Stimulated activated CD4-positive, alpha-beta T cell treated with anti-CD3 and anti-CD28 coated beads, TNF-alpha, amount 100 ng/mL, for 4 hours (primary cell): ENCODE data around the gene ARSJ.
"Not testable (repeated sequence)": the region's sequence is repeated elsewhere in the genome, so short reads cannot be mapped to it uniquely, and the experiment has no call there.

ENCODE experiments used
- DNase-seq, 3 experiments: peaks; one replicate each; pipeline ENCODE4 v3.0.0-alpha.2; 2020; ENCODE audit warnings: low read depth in 3 of 3

Gene ARSJ

DNA sequence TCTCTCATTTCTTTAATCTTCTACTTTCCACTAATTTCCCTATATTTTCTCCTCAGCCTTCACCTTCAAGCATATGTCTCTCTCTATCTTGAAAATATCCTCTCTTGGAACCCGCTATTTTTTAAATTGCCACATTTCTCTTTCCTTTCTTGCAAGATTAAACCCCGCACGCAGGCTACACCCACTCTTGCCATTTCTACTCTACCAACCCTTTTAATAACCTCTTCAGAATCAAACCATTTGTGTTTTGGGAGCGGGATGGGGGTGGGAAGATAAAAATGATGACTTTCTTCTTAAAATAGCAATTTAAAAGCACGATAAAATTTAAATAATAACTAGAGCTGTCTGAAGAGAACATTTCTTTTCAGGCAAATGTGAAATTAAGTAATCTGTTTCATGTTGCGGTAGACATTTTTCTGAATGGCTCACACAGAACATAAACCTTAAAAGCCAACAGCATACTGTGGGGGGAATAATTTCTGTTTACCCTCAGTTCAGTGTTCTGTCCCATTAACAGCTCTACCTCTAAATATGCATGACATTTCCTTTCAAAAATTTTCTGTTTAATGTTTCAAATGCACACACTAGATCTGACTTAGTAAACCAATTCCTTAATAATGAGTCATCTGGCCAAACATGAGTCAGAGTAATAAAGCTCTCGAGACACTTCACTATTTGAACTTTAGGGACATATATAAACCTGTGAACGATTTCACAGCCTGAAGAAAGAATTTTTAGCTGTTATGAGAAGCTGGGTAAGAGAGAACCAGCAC lies 20.5 kb downstream of the ARSJ start:
- DNase-seq = no peak

DNA sequence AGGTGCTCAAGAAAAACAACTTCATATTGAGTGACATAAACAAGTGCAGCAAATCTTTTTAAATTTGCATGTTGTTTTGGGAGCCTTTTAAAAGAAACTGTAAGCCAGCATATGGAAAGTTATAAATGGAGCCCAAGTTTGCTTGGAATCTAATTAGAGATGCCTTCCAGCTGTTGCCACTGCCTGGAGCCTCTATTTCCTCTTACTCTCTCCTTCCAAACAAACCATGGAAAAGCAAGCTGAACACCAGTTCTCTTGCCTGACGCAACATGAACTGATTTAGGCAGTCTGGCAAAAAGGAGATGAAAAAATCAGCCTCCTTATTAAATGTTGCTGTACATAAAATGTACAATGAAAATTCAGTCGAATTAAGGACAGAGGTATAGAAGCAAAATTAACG lies 21.5 kb downstream of the ARSJ start:
- no peak for DNase-seq

GRCh38 chr4:113955948-113956347 lies 23.5 kb downstream of the ARSJ start:
- DNase-seq = no peak

GRCh38 chr4:113955411-113955810 lies 24.0 kb downstream of the ARSJ start:
- DNase-seq = no peak

DNA sequence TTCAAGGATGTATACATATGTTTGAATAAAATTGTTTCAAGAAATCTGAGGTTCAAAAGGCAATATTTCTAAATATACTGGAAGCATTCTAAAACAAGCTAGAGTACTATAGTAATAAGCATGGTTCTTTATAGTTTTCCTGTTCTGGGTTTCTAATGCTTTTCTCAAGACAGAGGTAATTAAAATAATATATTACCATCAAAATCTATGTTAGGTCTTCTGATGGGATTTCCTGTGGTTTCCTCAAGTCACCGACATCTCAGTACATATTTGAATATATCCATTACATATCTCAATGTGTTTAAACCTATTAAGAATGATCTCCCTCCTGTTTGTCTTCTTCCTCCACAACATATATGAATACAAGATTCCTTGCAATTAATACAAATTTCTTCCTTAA lies 25.6 kb downstream of the ARSJ start:
- no peak for DNase-seq

DNA sequence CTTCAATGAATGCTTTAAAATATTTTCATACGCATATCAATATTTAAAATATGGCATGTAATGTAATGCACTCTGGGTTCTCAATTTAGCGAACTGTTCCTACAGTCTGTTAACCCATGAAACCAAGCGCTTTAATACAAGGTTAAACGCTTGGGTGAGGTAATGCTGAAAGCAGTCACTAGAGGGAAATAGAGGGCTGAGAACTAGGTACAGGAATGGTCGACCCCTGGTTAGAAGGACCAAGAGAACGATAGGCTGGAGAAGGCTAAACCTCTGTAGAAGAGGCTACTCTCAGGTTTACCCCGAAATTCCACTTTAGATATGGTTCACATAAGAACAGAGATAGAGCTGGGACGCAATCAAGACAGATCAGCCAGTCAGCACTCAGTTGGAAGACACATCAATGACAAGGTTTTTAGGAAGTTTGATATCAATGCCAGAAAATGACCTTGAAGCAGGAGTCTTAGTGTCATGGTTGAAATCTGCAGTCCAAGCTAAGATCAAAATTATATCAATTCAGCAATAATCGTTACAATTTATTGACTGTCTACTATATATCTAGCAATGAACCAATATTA lies 26.9 kb downstream of the ARSJ start:
- DNase-seq = no peak

- no peak for DNase-seq
These were observed 28.2 kb downstream of the ARSJ start for GRCh38 chr4:113951263-113951662.

DNA sequence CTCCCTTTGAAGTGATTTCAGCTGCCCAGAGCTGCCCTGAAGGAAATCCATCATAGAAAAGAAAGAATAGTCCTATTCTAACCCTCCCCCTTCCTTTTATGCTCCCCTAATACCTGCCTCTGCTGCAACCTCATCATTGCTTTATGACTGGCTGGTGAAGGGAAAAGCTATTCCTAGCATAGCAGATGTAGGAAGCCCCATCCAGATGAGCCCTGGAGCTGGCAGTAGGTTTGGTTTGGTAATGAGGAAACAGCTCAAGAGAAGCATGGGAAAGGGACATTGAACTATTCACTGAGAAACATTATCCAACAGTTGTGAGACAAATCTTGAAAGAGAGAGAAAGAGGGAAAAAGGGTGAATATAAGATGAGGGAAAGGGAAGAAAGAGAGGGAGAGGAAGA lies 29.2 kb downstream of the ARSJ start:
- no peak for DNase-seq

DNA sequence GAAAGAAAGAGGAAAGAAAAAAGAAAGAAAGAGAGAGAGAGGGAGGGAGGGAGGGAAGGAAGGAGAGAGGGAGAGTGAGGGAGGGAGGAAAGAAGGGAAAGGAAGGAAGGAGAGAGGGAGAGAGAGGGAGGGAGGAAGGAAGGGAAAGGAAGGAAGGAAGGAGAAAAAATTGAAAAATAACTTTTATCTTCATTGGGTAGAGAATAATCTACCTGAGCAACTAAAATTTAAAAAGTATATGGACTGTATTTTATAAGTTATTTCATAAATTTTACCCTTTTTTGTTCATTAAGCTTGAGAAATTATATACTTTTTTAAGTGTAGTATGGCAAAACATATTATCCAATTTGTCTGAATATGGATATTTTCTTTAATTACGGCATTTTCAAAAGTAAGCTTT lies 32.0 kb downstream of the ARSJ start:
- no peak for DNase-seq

DNA sequence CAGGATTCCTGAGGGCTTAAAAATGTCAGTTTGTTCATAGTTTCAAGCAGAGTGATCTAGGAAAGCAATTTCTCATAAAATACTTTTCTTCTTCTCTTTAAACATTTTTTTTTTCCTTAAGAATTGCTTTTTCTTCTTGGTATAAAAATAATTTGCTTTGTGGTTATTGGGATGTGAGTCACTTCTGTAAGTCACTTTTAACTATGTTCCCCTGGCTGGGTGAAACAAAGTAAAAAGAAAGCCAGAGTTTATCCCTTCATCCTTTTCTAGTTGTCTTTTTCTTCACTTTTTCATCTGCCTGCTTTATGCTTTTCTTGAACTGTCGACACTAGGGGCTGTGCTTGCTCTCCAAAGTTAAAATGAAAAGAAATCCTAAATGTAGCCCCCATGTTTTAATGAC lies 33.5 kb downstream of the ARSJ start:
- no peak for DNase-seq

DNA sequence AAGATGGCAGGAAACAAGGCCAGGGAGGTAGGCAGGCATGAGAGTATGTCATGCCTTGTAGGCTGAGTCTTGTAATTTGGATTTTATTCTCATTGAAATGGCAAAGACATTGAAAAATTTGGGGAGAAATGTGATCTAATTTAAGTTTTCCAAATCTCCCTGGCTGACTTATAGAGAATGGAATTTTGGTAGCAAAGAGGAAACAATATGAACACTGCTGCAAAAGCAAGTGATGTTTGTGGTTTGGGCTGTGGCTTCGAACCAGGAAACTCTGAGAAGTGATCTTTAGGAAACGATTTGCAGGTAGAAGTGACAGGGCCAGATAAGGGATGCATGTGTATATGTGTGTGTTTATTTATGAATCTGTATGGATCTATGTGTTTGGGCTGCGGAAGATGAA lies 35.6 kb downstream of the ARSJ start:
- no peak for DNase-seq

- DNase-seq = no peak
These were observed 36.4 kb downstream of the ARSJ start for GRCh38 chr4:113943085-113943484.

- no peak for DNase-seq
These were observed 37.6 kb downstream of the ARSJ start for GRCh38 chr4:113941836-113942235.

DNA sequence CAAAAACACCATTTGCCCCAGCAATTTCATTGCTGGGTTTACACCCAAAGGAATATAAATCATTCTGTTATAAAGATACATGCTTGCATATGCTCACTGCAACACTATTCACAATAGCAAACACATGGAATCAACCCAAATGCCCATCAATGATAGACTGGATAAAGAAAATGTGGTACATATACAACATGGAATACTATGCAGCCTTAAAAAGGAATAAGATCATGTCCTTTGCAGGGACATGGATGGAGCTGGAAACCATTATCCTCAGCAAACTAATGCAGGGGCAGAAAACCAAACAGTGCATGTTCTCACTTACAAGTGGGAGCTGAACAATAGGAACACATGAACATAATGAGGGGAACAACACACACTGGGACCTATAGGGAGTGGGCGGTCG lies 39.3 kb downstream of the ARSJ start:
- not testable (repeated sequence) for DNase-seq

DNA sequence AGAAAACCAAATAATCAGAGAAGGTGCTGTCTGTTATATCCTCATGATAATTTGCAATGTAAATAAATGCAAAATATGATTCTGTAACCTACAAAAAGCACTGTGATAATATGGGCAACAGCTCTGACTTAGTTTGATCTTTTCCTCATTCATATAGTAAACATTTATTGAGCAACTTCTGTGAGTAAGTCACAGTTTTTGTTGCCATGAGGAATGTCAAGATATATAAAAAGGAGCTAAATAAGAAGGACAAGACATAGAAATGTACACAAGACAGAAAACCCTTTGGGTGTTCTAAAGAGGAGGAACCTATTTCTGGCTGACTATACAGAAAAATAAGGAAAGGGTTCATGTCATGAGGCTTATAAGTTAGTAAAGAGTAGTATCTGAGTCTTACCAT lies 44.3 kb downstream of the ARSJ start:
- no peak for DNase-seq

GRCh38 chr4:113924706-113925105 lies 54.7 kb downstream of the ARSJ start:
- not testable (repeated sequence) for DNase-seq

GRCh38 chr4:113921089-113921794 lies 58.2 kb downstream of the ARSJ start:
- DNase-seq = no peak

DNA sequence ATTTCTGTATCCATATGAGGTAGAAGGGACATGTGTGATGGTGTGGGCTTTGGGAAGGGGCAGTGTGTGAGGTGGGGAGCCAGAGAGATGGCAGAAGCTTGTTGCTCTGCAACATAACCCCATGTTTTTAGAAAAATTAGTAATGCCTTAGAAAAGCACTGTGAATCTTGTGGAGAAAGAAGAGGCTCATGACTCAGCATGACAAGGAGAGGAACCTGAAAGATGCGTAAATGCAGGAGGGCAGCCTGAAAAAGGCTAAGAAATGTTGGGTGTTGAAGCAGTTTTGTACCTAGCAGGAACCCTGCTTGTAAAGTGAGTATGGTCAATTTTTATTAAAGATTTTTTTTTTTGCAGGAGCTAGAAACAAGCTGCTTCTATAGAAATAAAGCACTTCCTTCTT lies 59.8 kb downstream of the ARSJ start:
- no peak for DNase-seq

- no peak for DNase-seq
These were observed 60.3 kb downstream of the ARSJ start for GRCh38 chr4:113919145-113919544.

GRCh38 chr4:113908829-113909228 lies 70.6 kb downstream of the ARSJ start:
- no peak for DNase-seq

- DNase-seq = no peak
These were observed 71.9 kb downstream of the ARSJ start for GRCh38 chr4:113907559-113907958.

DNA sequence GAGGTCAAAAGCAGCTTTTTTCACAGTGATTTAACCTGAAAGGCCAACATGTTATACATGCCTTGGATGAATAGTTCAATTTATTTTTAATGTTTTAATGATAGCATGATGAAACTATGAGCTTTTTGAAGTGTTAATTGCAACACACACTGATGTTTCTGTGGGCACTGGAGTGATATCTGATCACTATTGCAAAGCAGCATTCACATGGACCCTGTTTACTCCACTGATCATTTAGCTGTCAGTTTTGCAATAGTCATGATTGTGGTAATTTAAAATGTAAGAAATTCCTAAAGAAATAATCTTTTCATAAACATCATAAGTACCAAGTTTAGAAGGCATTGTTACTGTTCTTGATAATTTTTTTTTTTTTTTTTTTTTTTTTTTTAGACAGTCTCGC lies 74.1 kb downstream of the ARSJ start:
- DNase-seq = no peak

DNA sequence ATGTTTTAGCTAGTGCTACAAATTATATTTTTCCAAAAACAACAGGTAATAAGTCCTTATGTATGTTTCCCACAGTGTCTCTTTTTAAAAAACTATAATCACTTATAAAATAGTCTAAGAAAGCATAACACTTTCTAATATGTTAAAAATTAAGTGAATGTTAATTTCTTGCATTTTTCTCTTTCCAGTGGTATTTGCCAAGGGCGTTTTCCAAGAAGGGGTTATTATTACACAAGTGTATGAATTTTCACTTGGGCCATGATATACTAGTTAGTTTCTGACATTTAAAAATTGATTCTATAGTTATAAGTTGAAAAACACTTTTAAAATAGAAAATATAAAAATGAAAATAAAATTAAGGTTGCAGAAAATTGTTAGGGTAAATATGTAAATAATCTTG lies 74.6 kb downstream of the ARSJ start:
- no peak for DNase-seq
